H1 (cell line): Measurements from ENCODE around the gene SLC8A1.

Source experiments
- CTCF ChIP-seq, 3 experiments: IDR thresholded peaks; 1 replicate in 2 of 3; 2 replicates in 1 of 3; pipeline versions ENCODE4 v1.5.1 to v1.6.1; 2011; ENCODE audit warnings: low read length in 3 of 3, mild to moderate bottlenecking in 3 of 3, inconsistent platforms in 2 of 3, low read depth in 1 of 3, moderate library complexity in 1 of 3; ENCODE audit not compliant: insufficient read depth in 1 of 3; ENCODE audit errors: control extremely low read depth in 1 of 3
- EZH2 ChIP-seq: fragments of 200-600 bp; sonication (generic); IDR thresholded peaks from 2 replicates; pipeline ENCODE4 v1.7.1; 2012; ENCODE audit warnings: low read depth, mild to moderate bottlenecking, moderate library complexity, low read length, inconsistent platforms; ENCODE audit not compliant: severe bottlenecking
- KDM1A ChIP-seq: fragments of 200-600, 300-600 bp; sonication (generic); IDR thresholded peaks from 2 replicates; pipeline ENCODE4 v1.7.1; 2016; ENCODE audit warnings: mild to moderate bottlenecking, low read length, borderline replicate concordance
- MAFK ChIP-seq: IDR thresholded peaks from 2 replicates; pipeline ENCODE4 v1.6.1; 2012; ENCODE audit warnings: low read depth, mild to moderate bottlenecking, improper control_type of control experiment, low read length
- POLR2A ChIP-seq, 2 experiments: IDR thresholded peaks; 1 replicate in 1 of 2; 2 replicates in 1 of 2; pipeline ENCODE4 v1.6.1; 2011; ENCODE audit warnings: low read depth in 2 of 2, low read length in 2 of 2, mild to moderate bottlenecking in 2 of 2; ENCODE audit errors: control extremely low read depth in 1 of 2
- SIN3A ChIP-seq, 2 experiments: IDR thresholded peaks in 1 of 2; conservative IDR thresholded peaks in 1 of 2; 2 replicates each; pipeline ENCODE4 v1.6.1; 2011 to 2012; ENCODE audit warnings: low read length in 2 of 2, improper control_type of control experiment in 1 of 2, low read depth in 1 of 2, mild to moderate bottlenecking in 1 of 2
- TF ChIP-seq, protein P1 (sequence below): fragments of 300-600 bp; sonication (generic); IDR thresholded peaks from 2 replicates; pipeline ENCODE4 v1.7.1; 2012; ENCODE audit warnings: low read length, moderate library complexity, mild to moderate bottlenecking, inconsistent platforms; ENCODE audit not compliant: insufficient replicate concordance

- no peak for TF ChIP-seq CTCF (IDR thresholded peaks at IDR 0.05; ENCODE audit: control extremely low read depth in 1 of 3, insufficient read depth in 1 of 3, low read depth in 1 of 3, low read length in 3 of 3)
- no peak for TF ChIP-seq MAFK
- no peak for TF ChIP-seq KDM1A
- no peak for TF ChIP-seq EZH2
- no peak for TF ChIP-seq POLR2A (IDR thresholded peaks at IDR 0.05; ENCODE audit: control extremely low read depth in 1 of 2, low read depth in 2 of 2, low read length in 2 of 2)
- TF ChIP-seq, protein P1, sequence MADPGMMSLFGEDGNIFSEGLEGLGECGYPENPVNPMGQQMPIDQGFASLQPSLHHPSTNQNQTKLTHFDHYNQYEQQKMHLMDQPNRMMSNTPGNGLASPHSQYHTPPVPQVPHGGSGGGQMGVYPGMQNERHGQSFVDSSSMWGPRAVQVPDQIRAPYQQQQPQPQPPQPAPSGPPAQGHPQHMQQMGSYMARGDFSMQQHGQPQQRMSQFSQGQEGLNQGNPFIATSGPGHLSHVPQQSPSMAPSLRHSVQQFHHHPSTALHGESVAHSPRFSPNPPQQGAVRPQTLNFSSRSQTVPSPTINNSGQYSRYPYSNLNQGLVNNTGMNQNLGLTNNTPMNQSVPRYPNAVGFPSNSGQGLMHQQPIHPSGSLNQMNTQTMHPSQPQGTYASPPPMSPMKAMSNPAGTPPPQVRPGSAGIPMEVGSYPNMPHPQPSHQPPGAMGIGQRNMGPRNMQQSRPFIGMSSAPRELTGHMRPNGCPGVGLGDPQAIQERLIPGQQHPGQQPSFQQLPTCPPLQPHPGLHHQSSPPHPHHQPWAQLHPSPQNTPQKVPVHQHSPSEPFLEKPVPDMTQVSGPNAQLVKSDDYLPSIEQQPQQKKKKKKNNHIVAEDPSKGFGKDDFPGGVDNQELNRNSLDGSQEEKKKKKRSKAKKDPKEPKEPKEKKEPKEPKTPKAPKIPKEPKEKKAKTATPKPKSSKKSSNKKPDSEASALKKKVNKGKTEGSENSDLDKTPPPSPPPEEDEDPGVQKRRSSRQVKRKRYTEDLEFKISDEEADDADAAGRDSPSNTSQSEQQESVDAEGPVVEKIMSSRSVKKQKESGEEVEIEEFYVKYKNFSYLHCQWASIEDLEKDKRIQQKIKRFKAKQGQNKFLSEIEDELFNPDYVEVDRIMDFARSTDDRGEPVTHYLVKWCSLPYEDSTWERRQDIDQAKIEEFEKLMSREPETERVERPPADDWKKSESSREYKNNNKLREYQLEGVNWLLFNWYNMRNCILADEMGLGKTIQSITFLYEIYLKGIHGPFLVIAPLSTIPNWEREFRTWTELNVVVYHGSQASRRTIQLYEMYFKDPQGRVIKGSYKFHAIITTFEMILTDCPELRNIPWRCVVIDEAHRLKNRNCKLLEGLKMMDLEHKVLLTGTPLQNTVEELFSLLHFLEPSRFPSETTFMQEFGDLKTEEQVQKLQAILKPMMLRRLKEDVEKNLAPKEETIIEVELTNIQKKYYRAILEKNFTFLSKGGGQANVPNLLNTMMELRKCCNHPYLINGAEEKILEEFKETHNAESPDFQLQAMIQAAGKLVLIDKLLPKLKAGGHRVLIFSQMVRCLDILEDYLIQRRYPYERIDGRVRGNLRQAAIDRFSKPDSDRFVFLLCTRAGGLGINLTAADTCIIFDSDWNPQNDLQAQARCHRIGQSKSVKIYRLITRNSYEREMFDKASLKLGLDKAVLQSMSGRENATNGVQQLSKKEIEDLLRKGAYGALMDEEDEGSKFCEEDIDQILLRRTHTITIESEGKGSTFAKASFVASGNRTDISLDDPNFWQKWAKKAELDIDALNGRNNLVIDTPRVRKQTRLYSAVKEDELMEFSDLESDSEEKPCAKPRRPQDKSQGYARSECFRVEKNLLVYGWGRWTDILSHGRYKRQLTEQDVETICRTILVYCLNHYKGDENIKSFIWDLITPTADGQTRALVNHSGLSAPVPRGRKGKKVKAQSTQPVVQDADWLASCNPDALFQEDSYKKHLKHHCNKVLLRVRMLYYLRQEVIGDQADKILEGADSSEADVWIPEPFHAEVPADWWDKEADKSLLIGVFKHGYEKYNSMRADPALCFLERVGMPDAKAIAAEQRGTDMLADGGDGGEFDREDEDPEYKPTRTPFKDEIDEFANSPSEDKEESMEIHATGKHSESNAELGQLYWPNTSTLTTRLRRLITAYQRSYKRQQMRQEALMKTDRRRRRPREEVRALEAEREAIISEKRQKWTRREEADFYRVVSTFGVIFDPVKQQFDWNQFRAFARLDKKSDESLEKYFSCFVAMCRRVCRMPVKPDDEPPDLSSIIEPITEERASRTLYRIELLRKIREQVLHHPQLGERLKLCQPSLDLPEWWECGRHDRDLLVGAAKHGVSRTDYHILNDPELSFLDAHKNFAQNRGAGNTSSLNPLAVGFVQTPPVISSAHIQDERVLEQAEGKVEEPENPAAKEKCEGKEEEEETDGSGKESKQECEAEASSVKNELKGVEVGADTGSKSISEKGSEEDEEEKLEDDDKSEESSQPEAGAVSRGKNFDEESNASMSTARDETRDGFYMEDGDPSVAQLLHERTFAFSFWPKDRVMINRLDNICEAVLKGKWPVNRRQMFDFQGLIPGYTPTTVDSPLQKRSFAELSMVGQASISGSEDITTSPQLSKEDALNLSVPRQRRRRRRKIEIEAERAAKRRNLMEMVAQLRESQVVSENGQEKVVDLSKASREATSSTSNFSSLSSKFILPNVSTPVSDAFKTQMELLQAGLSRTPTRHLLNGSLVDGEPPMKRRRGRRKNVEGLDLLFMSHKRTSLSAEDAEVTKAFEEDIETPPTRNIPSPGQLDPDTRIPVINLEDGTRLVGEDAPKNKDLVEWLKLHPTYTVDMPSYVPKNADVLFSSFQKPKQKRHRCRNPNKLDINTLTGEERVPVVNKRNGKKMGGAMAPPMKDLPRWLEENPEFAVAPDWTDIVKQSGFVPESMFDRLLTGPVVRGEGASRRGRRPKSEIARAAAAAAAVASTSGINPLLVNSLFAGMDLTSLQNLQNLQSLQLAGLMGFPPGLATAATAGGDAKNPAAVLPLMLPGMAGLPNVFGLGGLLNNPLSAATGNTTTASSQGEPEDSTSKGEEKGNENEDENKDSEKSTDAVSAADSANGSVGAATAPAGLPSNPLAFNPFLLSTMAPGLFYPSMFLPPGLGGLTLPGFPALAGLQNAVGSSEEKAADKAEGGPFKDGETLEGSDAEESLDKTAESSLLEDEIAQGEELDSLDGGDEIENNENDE: no peak
- no peak for TF ChIP-seq SIN3A (conservative IDR thresholded peaks at IDR 0.05 in 1 of 2, IDR thresholded peaks at IDR 0.05 in 1 of 2; ENCODE audit: low read depth in 1 of 2, low read length in 2 of 2)
Observed at GRCh38 chr2:40085786-40086185, 366.1 kb downstream of the SLC8A1 start.
